K562 (cell line): ENCODE measurements around the gene COL26A1. TPM values are rescaled to one million over a fixed set of nuclear protein-coding genes. Genes with fewer than 3 reads are reported as not detected.

Experiments
- CBX2 ChIP-seq: fragments of 200-600 bp; sonication (generic); IDR thresholded peaks from one replicate; pipeline ENCODE4 v1.6.1; 2012; ENCODE audit warnings: mild to moderate bottlenecking, low read length, inconsistent platforms; ENCODE audit not compliant: insufficient read depth, poor library complexity, severe bottlenecking
- FOSL1 ChIP-seq: fragments of 200-800 bp; sonication (Bioruptor generic); conservative IDR thresholded peaks from 2 replicates; pipeline ENCODE4 v1.6.1; 2016; ENCODE audit warnings: missing genetic modification characterization, missing compliant biosample characterization
- GABPA ChIP-seq: fragments of 200-800 bp; sonication (Bioruptor generic); conservative IDR thresholded peaks from 2 replicates; pipeline ENCODE4 v1.6.1; 2016; ENCODE audit warnings: low read depth, missing genetic modification characterization, missing compliant biosample characterization
- HDAC3 ChIP-seq: fragments of 450-650 bp; IDR thresholded peaks from 2 replicates; pipeline ENCODE4 v1.6.1; 2018; ENCODE audit warnings: borderline replicate concordance, mild to moderate bottlenecking, moderate library complexity; ENCODE audit not compliant: partially characterized antibody
- KLF6 ChIP-seq: fragments of 250-450 bp; sonication (Bioruptor Pico); IDR thresholded peaks from 2 replicates; pipeline ENCODE4 v1.4.0; 2020; ENCODE audit warnings: mild to moderate bottlenecking, moderate library complexity, borderline replicate concordance
- MYC ChIP-seq, 2 experiments: fragments of 250-450 bp in 1 of 2; sonication (Bioruptor Pico) in 1 of 2; IDR thresholded peaks; 2 replicates each; pipeline versions ENCODE4 v1.5.1 to v1.6.1; 2012 to 2021; ENCODE audit warnings: low read depth in 2 of 2, borderline replicate concordance in 1 of 2, improper control_type of control experiment in 1 of 2, low read length in 1 of 2, mild to moderate bottlenecking in 1 of 2, moderate library complexity in 1 of 2
- PCBP1 ChIP-seq: fragments of 200-400 bp; formaldehyde crosslinking; IDR thresholded peaks from 2 replicates; pipeline ENCODE4 v1.6.1; 2018; ENCODE audit warnings: mild to moderate bottlenecking, low read depth, low read length; ENCODE audit not compliant: poor library complexity, severe bottlenecking
- PTTG1 ChIP-seq: fragments of 450-650 bp; IDR thresholded peaks from 2 replicates; pipeline ENCODE4 v1.6.1; 2016; ENCODE audit warnings: low read depth, mild to moderate bottlenecking, missing genetic modification characterization, missing compliant biosample characterization
- SAP30 ChIP-seq: fragments of 200-600 bp; sonication (generic); IDR thresholded peaks from 2 replicates; pipeline ENCODE4 v1.6.1; 2012; ENCODE audit warnings: borderline replicate concordance, low read depth, mild to moderate bottlenecking, moderate library complexity, low read length, control low read depth, inconsistent platforms; ENCODE audit not compliant: insufficient read depth, poor library complexity, severe bottlenecking
- STAG1 ChIP-seq: sonication (generic); formaldehyde crosslinking; IDR thresholded peaks from 2 replicates; pipeline ENCODE4 v1.5.0; 2020; ENCODE audit warnings: missing genetic modification reagents, borderline replicate concordance
- ZBTB8A ChIP-seq: fragments of 450-650 bp; IDR thresholded peaks from 2 replicates; pipeline ENCODE4 v1.6.1; 2018; ENCODE audit warnings: mild to moderate bottlenecking, moderate library complexity; ENCODE audit not compliant: partially characterized antibody
- ZC3H11A ChIP-seq: IDR thresholded peaks from 2 replicates; pipeline ENCODE4 v1.6.1; 2012; ENCODE audit warnings: low read depth, low read length, improper control_type of control experiment
- ZNF121 ChIP-seq: sonication (generic); formaldehyde crosslinking; conservative IDR thresholded peaks from 2 replicates; pipeline ENCODE4 v1.8.0; 2022; ENCODE audit warnings: missing genetic modification reagents
- ZNF785 ChIP-seq: fragments of 250-450 bp; sonication (Bioruptor Pico); IDR thresholded peaks from 2 replicates; pipeline ENCODE4 v1.4.0; 2020; ENCODE audit warnings: mild to moderate bottlenecking
- polyA plus RNA-seq, 8 experiments: library from polyadenylated mRNA; depleted of rRNA in 4 of 8; stranded (reverse) in 5 of 8; unstranded in 3 of 8; fragments of >200 nt; fragmentation: Nextera tagmentation in 2 of 8; fragmentation: Illumina TruSeq in 1 of 8; extraction: Ambion mirVana in 2 of 8; extraction: Trizol in 1 of 8; gene quantifications; 2 replicates each; pipeline versions ENCODE4 v1.2.1 to v1.2.3, GENCODE V29; 2011 to 2014; ENCODE audit warnings: inconsistent platforms in 1 of 8, missing spikeins in 1 of 8
- total RNA-seq, 7 experiments: library from RNA; depleted of rRNA in 6 of 7; stranded (reverse); fragments of >200 nt in 6 of 7; fragmentation: Illumina TruSeq in 2 of 7; extraction: Trizol in 2 of 7; gene quantifications; 2 replicates each; pipeline versions ENCODE4 v1.2.1 to v1.2.3, GENCODE V29; 2011 to 2021; ENCODE audit warnings: low replicate concordance in 1 of 7
- TF ChIP-seq, protein P1 (sequence below), 2 experiments: fragments of 450-650 bp; IDR thresholded peaks; 2 replicates each; pipeline ENCODE4 v1.6.1; 2018; ENCODE audit warnings: mild to moderate bottlenecking in 2 of 2, low read depth in 1 of 2; ENCODE audit not compliant: partially characterized antibody in 2 of 2
- TF ChIP-seq, protein P2 (sequence below): fragments of 450-650 bp; IDR thresholded peaks from 2 replicates; pipeline ENCODE4 v1.6.1; 2016; ENCODE audit warnings: low read depth, mild to moderate bottlenecking, moderate library complexity
- TF ChIP-seq, protein P3 (sequence below): sonication (generic); formaldehyde crosslinking; IDR thresholded peaks from 2 replicates; pipeline ENCODE4 v1.5.0; 2020; ENCODE audit warnings: missing genetic modification reagents
- TF ChIP-seq, protein P4 (sequence below): fragments of 450-650 bp; IDR thresholded peaks from 2 replicates; pipeline ENCODE4 v1.6.1; 2014; ENCODE audit warnings: low read depth, mild to moderate bottlenecking, moderate library complexity, borderline replicate concordance

COL26A1 gene
- total and polyA plus RNA-seq, 9 of the 15 experiments (the other 6 are each of a cell fraction or from before 2014, with no cell fraction given), result 0.04 to 0.39 (median 0.07) TPM; not detected in 5

DNA sequence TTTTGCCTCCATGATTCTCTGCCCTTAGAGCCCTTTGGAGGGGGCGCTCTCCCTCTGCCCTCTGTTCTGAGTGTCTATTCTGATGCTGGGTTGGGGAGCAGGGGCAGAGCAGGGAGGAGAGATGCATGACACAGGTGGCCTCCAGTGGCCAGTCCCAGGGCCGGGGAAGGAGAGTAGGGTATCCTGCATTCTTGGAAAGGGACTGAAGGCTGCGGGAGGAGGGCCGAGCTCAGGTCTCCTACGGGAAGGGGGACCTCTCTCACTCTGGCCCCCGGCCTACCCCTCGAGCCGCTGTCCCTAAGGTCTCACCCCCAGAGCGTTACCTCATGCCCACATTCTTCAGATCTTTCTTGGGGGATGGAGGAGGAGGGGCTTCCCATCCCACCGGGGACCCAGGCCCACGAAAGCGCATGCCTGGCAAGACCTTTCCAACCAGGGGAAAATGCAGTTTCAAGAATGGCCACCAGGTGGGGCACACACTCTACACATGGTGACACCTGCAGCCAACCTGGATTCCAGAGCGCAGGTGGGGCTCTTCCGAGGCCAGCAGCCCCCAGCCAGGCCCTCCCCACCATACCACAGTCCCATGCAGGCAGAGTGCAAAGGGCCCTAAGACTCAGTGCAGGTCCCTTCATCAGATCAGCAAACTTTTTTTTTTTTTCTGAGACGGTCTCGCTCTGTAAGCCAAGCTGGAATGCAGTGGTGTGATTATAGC lies 180.0 kb downstream of the COL26A1 start (continued):
- TF ChIP-seq, protein P1, sequence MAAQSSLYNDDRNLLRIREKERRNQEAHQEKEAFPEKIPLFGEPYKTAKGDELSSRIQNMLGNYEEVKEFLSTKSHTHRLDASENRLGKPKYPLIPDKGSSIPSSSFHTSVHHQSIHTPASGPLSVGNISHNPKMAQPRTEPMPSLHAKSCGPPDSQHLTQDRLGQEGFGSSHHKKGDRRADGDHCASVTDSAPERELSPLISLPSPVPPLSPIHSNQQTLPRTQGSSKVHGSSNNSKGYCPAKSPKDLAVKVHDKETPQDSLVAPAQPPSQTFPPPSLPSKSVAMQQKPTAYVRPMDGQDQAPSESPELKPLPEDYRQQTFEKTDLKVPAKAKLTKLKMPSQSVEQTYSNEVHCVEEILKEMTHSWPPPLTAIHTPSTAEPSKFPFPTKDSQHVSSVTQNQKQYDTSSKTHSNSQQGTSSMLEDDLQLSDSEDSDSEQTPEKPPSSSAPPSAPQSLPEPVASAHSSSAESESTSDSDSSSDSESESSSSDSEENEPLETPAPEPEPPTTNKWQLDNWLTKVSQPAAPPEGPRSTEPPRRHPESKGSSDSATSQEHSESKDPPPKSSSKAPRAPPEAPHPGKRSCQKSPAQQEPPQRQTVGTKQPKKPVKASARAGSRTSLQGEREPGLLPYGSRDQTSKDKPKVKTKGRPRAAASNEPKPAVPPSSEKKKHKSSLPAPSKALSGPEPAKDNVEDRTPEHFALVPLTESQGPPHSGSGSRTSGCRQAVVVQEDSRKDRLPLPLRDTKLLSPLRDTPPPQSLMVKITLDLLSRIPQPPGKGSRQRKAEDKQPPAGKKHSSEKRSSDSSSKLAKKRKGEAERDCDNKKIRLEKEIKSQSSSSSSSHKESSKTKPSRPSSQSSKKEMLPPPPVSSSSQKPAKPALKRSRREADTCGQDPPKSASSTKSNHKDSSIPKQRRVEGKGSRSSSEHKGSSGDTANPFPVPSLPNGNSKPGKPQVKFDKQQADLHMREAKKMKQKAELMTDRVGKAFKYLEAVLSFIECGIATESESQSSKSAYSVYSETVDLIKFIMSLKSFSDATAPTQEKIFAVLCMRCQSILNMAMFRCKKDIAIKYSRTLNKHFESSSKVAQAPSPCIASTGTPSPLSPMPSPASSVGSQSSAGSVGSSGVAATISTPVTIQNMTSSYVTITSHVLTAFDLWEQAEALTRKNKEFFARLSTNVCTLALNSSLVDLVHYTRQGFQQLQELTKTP (IDR thresholded peaks at IDR 0.05; ENCODE audit: low read depth in 1 of 2, partially characterized antibody in 2 of 2), result no peak
- TF ChIP-seq MYC (IDR thresholded peaks at IDR 0.05; ENCODE audit: low read depth, low read length) (no peak), MYC (CRISPR knock-in tag; IDR thresholded peaks at IDR 0.05; ENCODE audit: borderline replicate concordance, low read depth) (no peak), KLF6 (CRISPR knock-in tag) (no peak), ZNF785 (CRISPR knock-in tag) (no peak), HDAC3 (no peak), CBX2 (no peak), FOSL1 (tag) (no peak), ZC3H11A (no peak), SAP30 (no peak), GABPA (no peak), PTTG1 (tag) (no peak), ZBTB8A (no peak), PCBP1 (no peak), ZNF121 (CRISPR knock-in tag) (no peak), STAG1 (peak; percentile 100)
- TF ChIP-seq, protein P2, sequence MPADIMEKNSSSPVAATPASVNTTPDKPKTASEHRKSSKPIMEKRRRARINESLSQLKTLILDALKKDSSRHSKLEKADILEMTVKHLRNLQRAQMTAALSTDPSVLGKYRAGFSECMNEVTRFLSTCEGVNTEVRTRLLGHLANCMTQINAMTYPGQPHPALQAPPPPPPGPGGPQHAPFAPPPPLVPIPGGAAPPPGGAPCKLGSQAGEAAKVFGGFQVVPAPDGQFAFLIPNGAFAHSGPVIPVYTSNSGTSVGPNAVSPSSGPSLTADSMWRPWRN, result no peak
- TF ChIP-seq, protein P3, sequence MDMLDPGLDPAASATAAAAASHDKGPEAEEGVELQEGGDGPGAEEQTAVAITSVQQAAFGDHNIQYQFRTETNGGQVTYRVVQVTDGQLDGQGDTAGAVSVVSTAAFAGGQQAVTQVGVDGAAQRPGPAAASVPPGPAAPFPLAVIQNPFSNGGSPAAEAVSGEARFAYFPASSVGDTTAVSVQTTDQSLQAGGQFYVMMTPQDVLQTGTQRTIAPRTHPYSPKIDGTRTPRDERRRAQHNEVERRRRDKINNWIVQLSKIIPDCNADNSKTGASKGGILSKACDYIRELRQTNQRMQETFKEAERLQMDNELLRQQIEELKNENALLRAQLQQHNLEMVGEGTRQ (CRISPR knock-in tag), result no peak
- TF ChIP-seq, protein P4, sequence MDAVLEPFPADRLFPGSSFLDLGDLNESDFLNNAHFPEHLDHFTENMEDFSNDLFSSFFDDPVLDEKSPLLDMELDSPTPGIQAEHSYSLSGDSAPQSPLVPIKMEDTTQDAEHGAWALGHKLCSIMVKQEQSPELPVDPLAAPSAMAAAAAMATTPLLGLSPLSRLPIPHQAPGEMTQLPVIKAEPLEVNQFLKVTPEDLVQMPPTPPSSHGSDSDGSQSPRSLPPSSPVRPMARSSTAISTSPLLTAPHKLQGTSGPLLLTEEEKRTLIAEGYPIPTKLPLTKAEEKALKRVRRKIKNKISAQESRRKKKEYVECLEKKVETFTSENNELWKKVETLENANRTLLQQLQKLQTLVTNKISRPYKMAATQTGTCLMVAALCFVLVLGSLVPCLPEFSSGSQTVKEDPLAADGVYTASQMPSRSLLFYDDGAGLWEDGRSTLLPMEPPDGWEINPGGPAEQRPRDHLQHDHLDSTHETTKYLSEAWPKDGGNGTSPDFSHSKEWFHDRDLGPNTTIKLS, result peak; percentile 14; the same call in 1 of the 2 replicates
